GM19023 (cell line): ENCODE data around the gene TAS2R60.
"Not testable (repeated sequence)": the region's sequence is repeated elsewhere in the genome, so short reads cannot be mapped to it uniquely, and the experiment has no call there.

ENCODE experiments used
- ATAC-seq: cut with Tn5 transposase; IDR thresholded peaks from one replicate; pipeline ENCODE4 v1.9.1; 2021; ENCODE audit warnings: mild to moderate bottlenecking, moderate library complexity; ENCODE audit not compliant: unreplicated experiment

TAS2R60 gene

GRCh38 chr7:143410521-143411004 lies 32.7 kb upstream of the TAS2R60 start:
- ATAC-seq, result no peak

DNA sequence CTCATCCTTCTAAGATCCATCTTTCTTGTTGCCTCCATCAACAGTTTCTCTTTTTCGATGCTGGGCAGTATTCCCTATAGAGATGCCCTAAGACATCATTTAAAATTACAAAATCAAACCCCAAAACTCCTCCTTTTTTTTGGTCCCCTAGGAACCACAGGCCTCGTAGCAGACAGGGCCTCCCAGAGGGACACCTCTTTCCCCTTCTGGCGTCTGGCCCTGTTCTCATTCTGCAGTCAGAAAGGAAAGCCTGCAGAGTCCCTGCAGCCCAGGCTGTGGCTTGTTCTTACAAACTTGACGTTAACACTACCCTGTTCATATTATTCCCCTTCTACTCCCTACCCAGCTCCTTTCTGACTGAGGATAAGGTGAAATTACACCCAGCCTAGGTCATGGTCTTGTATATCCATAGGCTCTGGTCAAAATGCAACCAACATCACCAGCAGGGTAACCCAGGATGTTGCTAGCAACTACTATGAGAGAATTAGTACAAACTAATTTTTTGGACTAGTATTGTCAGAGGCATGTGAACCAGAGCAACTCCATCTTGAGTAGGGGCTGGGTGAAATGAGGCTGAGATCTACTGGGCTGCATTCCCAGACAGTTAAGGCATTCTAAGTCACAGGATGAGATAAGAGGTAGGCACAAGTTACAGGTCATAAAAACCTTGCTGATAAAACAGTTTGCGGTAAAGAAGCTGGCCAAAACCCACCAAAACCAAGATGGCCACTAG lies 31.1 kb upstream of the TAS2R60 start:
- ATAC-seq, result no peak

- ATAC-seq, result no peak
Observed at GRCh38 chr7:143413123-143413522, 30.1 kb upstream of the TAS2R60 start.

- not testable (repeated sequence) for ATAC-seq
Observed at GRCh38 chr7:143415209-143415608, 28.0 kb upstream of the TAS2R60 start.

DNA sequence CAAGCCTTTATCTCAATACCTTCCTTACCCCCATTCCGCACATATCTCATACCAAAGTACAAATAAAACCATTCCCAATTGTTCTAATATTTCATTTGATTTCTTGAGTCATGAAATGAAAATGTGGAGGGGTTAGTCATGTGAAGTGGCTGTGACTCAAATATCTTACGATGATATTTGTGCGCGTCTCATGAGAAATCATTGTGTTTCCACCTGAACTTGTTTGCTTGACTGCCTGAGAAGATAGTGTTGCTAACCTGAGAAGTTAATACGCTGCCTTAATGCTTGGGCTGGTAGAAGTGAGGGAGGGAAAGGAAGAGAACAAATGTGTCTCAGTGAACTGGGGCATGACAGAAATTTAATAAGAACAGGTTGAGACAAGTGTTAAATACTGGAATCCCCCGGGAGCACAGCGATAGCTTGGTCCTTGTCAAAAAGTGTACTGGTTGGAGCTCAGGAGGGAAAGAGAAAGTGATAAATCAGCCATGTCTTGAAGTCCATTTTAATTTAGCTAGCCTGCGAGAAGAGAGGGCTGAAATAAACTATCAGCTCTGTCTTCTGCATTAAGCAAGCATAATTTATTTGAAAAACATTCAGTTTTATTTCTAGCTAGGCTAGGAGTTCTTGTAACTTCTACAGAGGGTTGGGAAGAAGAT lies 27.4 kb upstream of the TAS2R60 start:
- ATAC-seq, result no peak

- ATAC-seq, result no peak
Observed at GRCh38 chr7:143416565-143417149, 26.6 kb upstream of the TAS2R60 start.

- no peak for ATAC-seq
Observed at GRCh38 chr7:143417734-143418383, 25.4 kb upstream of the TAS2R60 start.

- no peak for ATAC-seq
Observed at GRCh38 chr7:143418681-143419458, 24.4 kb upstream of the TAS2R60 start.

DNA sequence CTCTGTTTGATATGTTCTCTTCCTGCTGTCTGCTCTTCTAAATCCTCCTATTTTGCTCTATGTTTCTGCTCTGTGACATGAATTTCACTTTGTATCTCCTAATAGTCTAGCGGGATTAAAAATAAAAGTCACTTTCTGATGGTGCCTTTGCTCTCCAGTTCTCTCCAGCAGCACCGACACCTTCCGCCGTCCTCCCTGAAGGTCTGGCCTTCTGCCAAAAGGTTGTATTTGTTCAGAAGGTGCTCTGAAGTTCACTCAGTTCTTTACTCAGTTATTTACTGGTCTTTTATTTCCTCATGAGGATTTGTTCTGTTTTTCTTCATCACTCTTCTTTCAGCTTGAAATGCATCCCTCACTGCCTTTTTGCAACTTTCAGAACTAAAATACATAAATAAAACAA lies 23.4 kb upstream of the TAS2R60 start:
- no peak for ATAC-seq

DNA sequence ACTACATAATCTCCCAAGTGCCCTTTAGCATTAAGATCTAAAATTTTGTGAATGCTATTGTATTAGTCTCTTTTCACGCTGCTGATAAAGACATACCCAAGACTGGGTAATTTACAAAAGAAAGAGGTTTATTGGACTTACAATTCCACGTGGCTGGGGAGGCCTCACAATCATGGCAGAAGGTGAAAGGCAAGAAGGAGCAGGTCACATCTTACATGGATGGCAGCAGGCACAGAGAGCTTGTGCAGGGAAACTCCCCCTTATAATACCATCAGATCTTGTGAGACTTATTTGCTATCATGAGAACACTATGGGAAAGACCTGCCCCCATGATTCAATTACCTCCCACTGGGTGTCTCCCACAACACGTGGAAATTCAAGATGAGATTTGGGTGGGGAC lies 22.6 kb upstream of the TAS2R60 start:
- ATAC-seq, result not testable (repeated sequence)

DNA sequence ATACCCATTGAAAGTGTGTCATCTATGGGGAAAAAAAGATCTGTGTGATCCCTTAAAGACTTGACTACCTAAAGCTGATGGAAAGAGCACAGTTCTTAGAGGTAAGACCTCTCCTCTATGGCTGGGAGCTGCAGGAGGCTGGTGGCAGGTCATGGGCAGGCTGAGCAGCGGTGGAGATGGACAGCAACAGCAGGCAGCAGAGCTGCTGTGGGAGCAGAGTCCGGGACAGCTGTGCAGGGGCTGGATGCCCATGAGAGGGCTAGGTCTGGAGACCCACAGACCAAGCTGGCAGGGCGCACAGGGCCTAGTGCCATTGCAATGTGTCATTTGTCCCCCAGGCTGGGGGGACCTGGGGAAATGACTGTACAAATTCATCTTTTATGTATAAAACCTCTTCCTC lies 21.2 kb upstream of the TAS2R60 start:
- ATAC-seq, result no peak

GRCh38 chr7:143424476-143424875 lies 18.8 kb upstream of the TAS2R60 start:
- not testable (repeated sequence) for ATAC-seq

DNA sequence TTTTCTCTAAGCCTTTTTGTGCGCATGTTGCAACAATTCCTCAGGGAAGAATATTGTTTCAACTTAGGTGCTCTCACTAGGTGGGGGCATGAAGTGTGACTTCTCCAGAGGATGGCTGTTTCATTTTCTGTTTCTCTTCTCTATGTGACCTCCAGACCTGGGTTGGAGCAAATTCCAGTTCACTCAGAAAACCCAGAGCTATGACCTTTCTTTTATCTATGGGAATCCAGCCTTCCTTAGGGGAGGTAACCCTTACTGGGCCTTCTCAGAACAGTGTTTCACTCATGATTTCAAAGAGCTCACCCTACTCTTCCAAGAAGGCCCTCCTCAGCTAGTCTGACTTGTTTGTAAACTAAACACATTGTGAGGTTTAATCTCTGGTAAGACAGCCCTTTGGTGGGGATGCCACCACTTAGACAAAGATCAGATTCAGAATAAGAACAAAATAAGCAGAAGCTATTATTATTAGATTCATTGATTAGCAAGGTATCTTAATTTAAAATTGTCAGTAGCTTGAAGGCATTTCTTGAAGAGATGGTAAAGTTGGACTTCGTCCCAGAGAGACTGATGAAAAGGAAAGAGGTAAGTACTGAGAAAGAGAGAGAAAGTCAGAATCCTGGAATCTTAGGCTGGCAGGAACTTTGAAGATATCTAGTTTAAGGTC lies 16.6 kb upstream of the TAS2R60 start:
- ATAC-seq, result no peak

- ATAC-seq, result no peak
Observed at GRCh38 chr7:143429770-143430698, 13.2 kb upstream of the TAS2R60 start.

GRCh38 chr7:143431109-143431508 lies 12.1 kb upstream of the TAS2R60 start:
- no peak for ATAC-seq

- ATAC-seq, result no peak
Observed at GRCh38 chr7:143433759-143434158, 9.5 kb upstream of the TAS2R60 start.

GRCh38 chr7:143434660-143435059 lies 8.6 kb upstream of the TAS2R60 start:
- no peak for ATAC-seq

GRCh38 chr7:143435266-143435665 lies 8.0 kb upstream of the TAS2R60 start:
- ATAC-seq, result no peak

DNA sequence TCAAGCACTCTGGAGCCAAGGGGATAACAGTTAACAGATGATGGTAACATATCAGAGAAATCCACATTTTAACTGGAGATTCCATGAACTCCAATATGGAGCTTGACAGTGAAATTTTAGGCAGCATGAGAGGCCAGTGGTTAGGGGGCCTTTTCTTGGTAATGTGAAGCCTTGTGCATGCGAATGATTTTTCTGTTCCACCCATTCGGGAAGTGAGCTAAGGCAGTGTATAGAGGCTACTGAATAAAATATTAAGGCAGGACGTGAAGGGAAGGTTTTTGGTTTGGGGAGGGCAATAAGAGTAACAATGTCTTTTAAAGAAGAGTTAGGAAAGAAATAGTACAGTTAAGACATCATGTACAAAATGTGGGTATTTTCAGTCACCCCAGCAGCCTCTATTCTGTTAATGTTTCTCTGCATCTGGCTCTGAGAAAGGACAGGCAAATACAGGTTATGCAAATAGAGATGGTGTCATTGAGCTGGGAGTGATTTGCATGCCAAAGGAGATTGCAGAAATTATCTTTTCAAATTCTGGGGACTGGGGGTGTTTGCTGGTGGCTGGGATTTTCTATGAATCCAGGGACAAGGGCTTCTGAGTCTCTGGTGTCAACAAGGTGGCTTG lies 6.8 kb upstream of the TAS2R60 start:
- ATAC-seq, result peak; percentile 90
